ENCODE measurements around the gene KIF19.

DNA sequence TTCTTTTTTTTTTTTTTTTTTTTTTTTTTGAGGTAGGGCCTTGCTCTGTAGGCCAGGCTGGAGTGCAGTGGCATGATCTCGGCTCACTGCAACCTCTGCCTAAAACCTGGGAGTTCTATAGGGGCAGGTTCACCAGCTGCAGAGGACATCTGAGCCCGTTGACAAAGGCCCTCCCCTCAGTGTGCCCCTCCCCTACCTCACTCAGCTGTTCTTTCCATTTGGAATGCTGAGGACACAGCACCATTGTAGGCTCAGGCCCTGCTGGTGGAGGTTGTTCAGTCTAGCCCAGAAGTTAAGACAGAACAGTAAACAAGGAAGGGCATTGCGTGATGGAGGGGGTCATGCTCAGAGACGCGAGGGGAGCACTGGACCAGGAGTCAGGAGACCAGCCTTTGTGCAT is 21.8 kb upstream of the KIF19 start:
- no peak for TF ChIP-seq EZH2 (IDR thresholded peaks at IDR 0.05; ENCODE audit: low read length, unreplicated experiment)
- TF ChIP-seq, protein P1, sequence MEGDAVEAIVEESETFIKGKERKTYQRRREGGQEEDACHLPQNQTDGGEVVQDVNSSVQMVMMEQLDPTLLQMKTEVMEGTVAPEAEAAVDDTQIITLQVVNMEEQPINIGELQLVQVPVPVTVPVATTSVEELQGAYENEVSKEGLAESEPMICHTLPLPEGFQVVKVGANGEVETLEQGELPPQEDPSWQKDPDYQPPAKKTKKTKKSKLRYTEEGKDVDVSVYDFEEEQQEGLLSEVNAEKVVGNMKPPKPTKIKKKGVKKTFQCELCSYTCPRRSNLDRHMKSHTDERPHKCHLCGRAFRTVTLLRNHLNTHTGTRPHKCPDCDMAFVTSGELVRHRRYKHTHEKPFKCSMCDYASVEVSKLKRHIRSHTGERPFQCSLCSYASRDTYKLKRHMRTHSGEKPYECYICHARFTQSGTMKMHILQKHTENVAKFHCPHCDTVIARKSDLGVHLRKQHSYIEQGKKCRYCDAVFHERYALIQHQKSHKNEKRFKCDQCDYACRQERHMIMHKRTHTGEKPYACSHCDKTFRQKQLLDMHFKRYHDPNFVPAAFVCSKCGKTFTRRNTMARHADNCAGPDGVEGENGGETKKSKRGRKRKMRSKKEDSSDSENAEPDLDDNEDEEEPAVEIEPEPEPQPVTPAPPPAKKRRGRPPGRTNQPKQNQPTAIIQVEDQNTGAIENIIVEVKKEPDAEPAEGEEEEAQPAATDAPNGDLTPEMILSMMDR (conservative IDR thresholded peaks at IDR 0.05; ENCODE audit: low read depth, low read length) = no peak
